PFSK-1 (cell line): ENCODE results near the gene ENO2.

Experiments used
- FOXP2 ChIP-seq: optimal IDR thresholded peaks from 2 replicates; pipeline ENCODE3; 2011; ENCODE audit warnings: borderline replicate concordance, control low read depth, inconsistent platforms; ENCODE audit not compliant: insufficient read depth; ENCODE audit errors: extremely low read length, extremely low read depth
- REST ChIP-seq, 2 experiments: IDR thresholded peaks; 2 replicates each; pipeline versions ENCODE4 v1.6.1 to v1.8.0; 2011 to 2012; ENCODE audit warnings: low read depth in 2 of 2, low read length in 2 of 2, control low read depth in 1 of 2, inconsistent platforms in 1 of 2, mild to moderate bottlenecking in 1 of 2, moderate library complexity in 1 of 2; ENCODE audit not compliant: insufficient read depth in 1 of 2
- SIN3A ChIP-seq: IDR thresholded peaks from 2 replicates; pipeline ENCODE4 v1.6.1; 2012; ENCODE audit warnings: mild to moderate bottlenecking, low read length, moderate library complexity, borderline replicate concordance; ENCODE audit not compliant: insufficient read depth

- TF ChIP-seq SIN3A (no peak), REST (IDR thresholded peaks at IDR 0.05; ENCODE audit: insufficient read depth in 1 of 2, low read depth in 2 of 2, low read length in 2 of 2) (no peak), FOXP2 (no peak)
These were observed 46.9 kb downstream of the ENO2 start for GRCh38 chr12:6961278-6961694.
